NCI-H1436 (cell line): ENCODE data around the gene PDE4B.

ENCODE experiments used
- DNase-seq: peaks from one replicate; lab custom pipeline; 2025; lab: John Stamatoyannopoulos, UW

The PDE4B gene

DNA sequence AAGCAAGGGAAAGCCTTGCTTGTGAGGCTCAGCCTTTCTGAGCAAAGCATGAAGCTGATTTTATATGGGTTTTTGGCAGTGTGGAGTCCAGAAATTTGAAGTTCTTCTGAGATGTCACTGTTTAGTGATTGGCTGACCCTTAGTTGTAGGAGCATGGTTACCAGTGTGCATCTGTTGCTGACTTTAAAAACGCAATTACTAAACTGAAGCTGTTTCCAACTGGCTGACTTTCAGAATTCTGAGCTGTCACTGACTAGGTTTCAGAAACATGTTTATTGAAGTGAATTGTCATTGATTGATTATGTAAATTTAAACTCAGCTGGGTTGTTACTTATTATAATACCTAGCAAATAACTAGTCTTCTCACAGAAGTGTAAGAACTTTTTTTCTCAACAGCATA, 89.4 kb downstream of the PDE4B start:
- DNase-seq = no peak

GRCh38 chr1:65889441-65889840, 96.7 kb downstream of the PDE4B start:
- DNase-seq = no peak

DNA sequence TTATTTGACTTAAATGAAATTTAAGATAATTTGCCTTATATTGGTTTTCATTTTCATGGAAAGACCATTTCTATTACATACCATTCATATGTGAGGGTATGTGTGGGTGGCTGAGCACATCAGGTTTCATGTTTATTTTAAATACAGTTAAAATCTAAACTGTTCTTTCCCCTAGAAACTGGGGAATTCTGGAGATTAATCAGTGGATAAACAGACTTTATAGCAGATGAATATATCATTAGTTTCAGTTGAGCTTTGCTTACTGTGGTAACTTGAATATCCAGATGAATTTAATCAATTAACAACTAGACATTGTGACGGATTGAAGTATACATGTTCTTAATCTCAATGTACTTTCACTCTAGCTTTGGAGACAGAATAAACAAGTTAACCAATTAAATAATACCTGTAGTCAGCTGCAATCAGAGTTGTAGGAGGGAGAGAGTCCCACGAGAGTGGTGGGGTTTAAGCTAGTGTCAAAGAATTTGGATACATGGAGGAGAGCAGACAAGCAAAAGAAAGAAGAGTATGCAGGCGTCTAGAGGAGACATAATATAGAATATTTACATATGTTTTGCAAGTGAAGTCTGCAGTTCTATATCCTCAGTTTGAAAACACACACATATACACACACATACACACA, 97.6 kb downstream of the PDE4B start:
- no peak for DNase-seq

GRCh38 chr1:65894738-65895605, 102.3 kb downstream of the PDE4B start:
- no peak for DNase-seq

GRCh38 chr1:65896721-65897120, 104.0 kb downstream of the PDE4B start:
- DNase-seq = no peak

GRCh38 chr1:65897485-65897884, 104.8 kb downstream of the PDE4B start:
- no peak for DNase-seq

DNA sequence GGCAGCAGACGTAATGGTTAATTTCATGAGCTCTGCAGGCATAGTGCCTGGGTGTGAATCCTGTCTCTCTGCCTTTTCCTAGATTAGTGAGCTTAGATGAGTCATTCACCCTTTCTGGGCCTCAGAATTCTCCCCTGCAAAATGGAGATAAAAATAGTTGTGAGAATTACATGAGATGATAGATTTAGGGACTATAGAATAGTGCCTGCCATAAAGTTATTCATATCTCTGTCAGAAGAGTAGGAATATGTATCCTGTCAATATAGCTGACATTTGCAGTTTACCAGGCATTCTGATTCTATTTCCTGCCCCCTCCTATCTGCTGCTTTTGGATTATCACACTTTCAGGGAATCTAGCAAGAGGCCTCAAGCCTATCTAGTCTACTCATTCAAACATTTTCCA, 112.0 kb downstream of the PDE4B start:
- no peak for DNase-seq

GRCh38 chr1:65910432-65910831, 117.7 kb downstream of the PDE4B start:
- DNase-seq = no peak

GRCh38 chr1:65911679-65912078, 119.0 kb downstream of the PDE4B start:
- DNase-seq = no peak

GRCh38 chr1:65918564-65918963, 125.9 kb downstream of the PDE4B start:
- no peak for DNase-seq

GRCh38 chr1:65921446-65921845, 128.8 kb downstream of the PDE4B start:
- DNase-seq = no peak

GRCh38 chr1:65924471-65924870, 131.8 kb downstream of the PDE4B start:
- DNase-seq = no peak

GRCh38 chr1:65938506-65938905, 145.8 kb downstream of the PDE4B start:
- no peak for DNase-seq

- no peak for DNase-seq
Observed at GRCh38 chr1:65939191-65939590, 146.5 kb downstream of the PDE4B start.

- no peak for DNase-seq
Observed at GRCh38 chr1:65939636-65940035, 146.9 kb downstream of the PDE4B start.

- DNase-seq = no peak
Observed at GRCh38 chr1:65940126-65940525, 147.4 kb downstream of the PDE4B start.

DNA sequence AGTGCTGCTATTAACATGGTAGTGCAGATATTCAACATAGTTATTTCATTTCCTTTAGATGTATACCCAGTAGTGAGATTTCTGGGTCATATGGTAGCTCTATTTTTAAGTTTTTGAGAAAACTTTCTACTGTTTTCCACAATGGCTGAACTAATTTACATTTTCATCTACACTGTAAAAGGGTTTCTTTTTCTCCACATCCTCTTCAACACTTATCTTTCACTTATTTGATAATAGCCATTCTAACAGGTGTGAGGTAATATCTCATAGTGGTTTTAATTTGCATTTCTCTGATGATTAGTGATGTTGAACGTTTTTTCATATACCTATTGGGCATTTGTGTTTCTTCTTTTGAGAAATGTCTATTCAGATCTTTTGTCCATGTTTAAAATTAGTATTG, 149.8 kb downstream of the PDE4B start:
- no peak for DNase-seq

DNA sequence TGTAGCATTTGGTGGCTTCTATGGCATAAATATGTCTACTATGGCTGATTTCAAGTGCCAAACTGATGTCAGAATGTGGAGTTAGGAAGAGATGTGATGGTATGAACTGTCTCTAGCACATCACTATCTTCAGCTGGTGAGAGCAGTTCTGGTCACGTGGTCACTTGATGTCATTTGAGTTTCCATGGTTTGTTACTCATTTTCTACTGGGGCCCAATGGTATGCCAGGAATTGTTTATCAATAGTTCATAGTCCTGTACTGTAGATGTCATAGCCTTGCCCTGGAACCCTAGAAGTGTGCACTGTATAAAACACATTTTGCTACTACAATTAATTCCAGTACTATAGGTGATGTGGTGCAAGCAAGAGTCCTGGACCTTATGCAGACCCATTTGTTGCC, 153.7 kb downstream of the PDE4B start:
- no peak for DNase-seq

- no peak for DNase-seq
Observed at GRCh38 chr1:65946960-65947359, 154.3 kb downstream of the PDE4B start.

DNA sequence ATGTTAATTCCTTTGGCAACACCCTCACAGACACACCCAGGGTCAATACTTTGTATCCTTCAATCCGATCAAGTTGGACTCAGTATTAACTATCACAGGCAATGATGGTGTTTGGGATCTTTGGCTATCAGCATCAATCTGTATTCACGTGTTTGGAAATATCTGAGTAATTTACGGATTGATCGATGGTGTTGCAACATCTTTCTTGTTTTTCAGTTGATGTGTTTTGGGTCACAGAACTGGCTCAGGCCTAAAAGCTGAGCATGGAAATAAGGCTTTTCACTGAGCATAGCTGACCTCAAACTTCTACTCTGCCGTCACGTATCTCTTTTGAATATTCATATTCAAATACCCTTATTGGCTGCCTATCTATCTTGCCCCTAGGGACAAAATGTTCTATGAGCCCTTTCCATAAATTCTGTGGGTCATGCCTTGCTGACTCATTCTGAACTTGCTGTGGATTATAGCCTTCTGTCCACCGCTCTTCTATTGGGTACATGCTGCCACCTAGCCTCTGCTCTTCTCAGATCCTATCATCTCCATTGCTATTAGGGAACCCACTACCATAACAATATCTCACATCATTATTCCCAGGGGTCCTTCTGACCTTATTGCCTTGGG, 156.0 kb downstream of the PDE4B start:
- DNase-seq = no peak

GRCh38 chr1:65949230-65949626, 156.5 kb downstream of the PDE4B start:
- peak; percentile 32 for DNase-seq

DNA sequence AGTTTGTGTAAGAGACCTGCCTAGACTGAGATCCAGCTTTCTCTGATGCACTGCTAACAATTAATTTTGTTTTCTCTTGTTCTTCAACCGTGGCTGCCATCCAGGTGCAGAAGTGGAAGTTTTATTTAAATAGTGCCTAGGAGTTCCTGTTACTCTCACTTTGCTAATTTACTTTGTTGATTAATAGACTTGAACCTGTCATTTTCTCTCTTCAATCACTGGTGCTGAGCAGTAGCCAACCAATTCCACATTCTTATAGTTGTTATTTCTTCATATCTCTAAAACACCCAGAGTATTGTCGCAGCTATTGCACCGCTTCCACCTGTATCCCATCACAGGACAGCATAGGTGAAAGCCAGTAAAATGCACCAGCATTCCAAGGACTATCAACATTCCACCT, 157.2 kb downstream of the PDE4B start:
- no peak for DNase-seq

- no peak for DNase-seq
Observed at GRCh38 chr1:65952696-65953095, 160.0 kb downstream of the PDE4B start.
